ENCODE data around the gene PPP4R3A. TPM values are rescaled to one million over a fixed set of nuclear protein-coding genes. Genes with fewer than 3 reads are reported as not detected.
"Not testable (repeated sequence)": the region's sequence is repeated elsewhere in the genome, so short reads cannot be mapped to it uniquely, and the experiment has no call there.

Gene PPP4R3A

DNA sequence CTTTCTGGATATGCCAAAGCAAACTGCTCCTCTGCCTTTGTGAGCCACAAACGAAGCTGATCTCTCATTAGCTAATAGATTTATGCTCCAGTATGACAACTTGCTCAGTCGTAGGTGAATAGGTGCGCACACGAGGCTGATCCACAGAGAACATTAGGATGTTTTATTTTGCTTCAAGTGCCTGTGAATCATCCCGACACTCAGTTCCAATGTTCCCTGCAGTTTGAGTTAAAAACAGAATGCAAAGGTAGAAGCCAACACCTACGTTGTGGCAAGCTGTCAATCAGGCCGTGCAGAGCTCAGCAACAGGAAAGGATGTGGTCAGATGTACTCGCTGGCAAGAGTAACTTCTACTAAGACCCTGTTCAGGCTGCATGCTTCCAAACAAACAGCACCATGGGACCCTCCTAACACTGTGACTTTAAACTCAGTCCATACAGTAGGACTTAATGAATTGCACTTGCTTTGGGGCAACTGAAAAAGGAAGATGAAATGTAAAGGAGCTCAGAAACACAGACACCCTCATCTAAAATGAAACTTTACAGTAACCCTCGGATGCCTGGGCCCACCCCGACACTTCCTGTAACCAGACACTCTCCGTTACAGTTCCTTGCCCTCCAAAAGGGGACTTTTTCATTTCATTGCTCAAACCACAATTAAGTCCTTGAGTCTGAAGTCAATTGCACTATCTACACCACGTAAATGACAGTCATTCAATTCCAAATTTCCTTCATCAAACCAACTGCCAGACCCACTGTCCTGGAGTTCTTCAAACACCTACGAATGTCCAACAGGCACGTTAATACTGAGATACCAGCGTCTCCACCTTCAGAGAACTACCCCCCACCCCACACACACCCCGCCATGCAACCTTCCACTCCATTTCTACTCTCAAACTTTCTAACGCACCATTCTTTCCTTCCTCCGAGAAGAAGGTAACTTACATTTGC, 94.0 kb downstream of the PPP4R3A start:
- Histone ChIP-seq H3K4me1 (ENCODE audit: control insufficient read depth, insufficient read depth, low read length) (peaks cover 9% of the 10 kb centered on the region), H3K4me2 (ENCODE audit: low read length) (no peak overlapping the region), H3K9me3 (replicated peaks; ENCODE audit: low read length) (no peaks in the 10 kb centered on the region), H3K4me3 (ENCODE audit: low read length) (no peak overlapping the region), H3K36me3 (ENCODE audit: insufficient read depth, low read length) (no peaks in the 10 kb centered on the region), H3K9ac (ENCODE audit: low read depth, low read length) (no peak overlapping the region), H3K27me3 (ENCODE audit: control insufficient read depth, insufficient read depth, low read length) (peaks cover 19% of the 10 kb centered on the region)

DNA sequence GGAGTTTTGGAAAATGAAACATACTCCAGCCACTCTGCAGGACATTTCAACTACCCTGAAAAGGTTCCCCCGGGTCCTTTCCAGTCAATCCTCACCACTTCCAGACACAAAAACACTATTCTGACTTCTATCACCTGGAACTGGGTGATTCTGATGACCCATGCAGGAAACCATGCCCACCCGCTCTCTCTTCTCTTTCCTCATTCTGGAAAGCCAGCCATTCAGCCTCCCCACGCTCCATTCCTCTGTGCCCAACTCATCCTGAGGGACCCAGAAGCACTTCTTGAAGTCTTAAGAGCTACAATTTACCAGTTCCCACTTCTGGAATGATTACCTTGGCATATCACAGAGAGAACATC, 95.7 kb downstream of the PPP4R3A start:
- Histone ChIP-seq H3K36me3 (ENCODE audit: insufficient read depth, low read length) (no peaks in the 10 kb centered on the region), H3K4me3 (ENCODE audit: low read length) (no peak overlapping the region), H3K9me3 (replicated peaks; ENCODE audit: low read length) (no peaks in the 10 kb centered on the region), H3K4me1 (ENCODE audit: control insufficient read depth, insufficient read depth, low read length) (peaks cover 9% of the 10 kb centered on the region), H3K9ac (ENCODE audit: low read depth, low read length) (no peak overlapping the region), H3K27me3 (ENCODE audit: control insufficient read depth, insufficient read depth, low read length) (peaks cover 23% of the 10 kb centered on the region), H3K4me2 (ENCODE audit: low read length) (no peak overlapping the region)

DNA sequence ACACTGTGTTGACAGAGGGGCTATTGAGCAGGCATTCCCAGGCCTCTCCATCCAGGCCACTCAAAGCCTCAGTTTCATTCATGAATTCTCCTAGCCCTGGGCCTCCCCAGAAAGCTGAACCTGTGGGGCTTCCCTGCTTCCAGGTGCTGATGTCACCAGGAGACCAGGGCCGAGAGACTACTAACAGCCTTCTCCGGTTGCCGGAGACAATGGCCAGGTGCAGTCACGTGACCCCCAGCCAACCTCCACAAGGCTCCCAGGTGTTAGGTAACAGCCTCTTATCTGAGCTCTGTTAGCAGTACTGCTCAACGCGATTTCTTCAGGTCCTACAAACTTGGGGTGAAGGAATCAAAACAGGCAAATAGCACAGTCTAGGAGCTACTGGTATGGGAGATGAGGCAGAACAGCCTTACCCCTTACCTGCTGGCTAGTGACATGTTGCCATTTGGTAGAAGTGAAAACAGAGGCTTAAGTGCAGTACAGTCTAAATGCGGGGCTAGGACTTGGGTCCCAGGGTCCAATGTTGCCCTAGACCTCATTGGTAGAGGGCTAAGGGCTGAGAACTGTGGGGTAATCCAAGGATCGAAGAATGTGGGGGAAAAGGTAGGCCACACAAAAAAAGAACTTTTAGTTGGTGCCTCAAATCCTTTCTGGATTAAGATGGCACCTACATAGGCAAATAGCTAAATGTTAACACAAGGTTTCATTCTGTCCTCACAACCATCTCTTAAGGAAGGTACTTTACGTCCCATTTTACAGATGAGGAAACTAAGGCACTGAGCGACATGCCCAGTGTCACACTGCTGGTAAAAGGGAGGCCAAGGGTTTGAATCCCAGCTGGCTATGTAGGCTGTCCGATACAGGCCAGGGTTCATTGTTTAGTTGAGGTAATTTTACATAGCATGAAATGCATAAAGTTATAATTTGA, 96.3 kb downstream of the PPP4R3A start:
- peaks cover 23% of the 10 kb centered on the region for H3K27me3 ChIP-seq (ENCODE audit: control insufficient read depth, insufficient read depth, low read length)
- H3K36me3 ChIP-seq (ENCODE audit: insufficient read depth, low read length), result no peaks in the 10 kb centered on the region
- no peak overlapping the region for H3K4me2 ChIP-seq (ENCODE audit: low read length)
- H3K4me1 ChIP-seq (ENCODE audit: control insufficient read depth, insufficient read depth, low read length), result peaks cover 9% of the 10 kb centered on the region
- no peak overlapping the region for H3K9ac ChIP-seq (ENCODE audit: low read depth, low read length)
- H3K9me3 ChIP-seq (replicated peaks; ENCODE audit: low read length), result no peaks in the 10 kb centered on the region
- H3K4me3 ChIP-seq (ENCODE audit: low read length), result no peak overlapping the region

DNA sequence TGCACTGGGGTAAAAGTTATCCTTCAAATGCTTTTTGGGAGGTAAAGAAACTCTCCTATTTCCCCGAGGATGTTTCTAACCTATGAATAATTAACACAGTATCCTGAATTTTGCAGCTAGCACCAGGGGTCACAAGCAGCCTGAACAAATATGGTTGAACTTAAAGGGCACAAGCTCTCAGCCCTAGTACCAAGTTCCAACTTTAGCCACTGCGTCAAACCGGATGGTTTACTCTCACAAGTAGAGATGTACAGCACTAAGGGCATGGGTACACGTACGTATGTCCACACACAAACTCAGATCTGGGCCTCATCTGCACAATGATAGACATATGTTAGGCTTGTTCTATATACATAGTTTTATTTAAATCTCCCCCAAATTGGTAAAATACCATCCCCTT, 97.2 kb downstream of the PPP4R3A start:
- Histone ChIP-seq H3K27me3 (ENCODE audit: control insufficient read depth, insufficient read depth, low read length) (peaks cover 23% of the 10 kb centered on the region), H3K9ac (ENCODE audit: low read depth, low read length) (no peak overlapping the region), H3K9me3 (replicated peaks; ENCODE audit: low read length) (no peaks in the 10 kb centered on the region), H3K4me3 (ENCODE audit: low read length) (no peak overlapping the region), H3K4me2 (ENCODE audit: low read length) (no peak overlapping the region), H3K36me3 (ENCODE audit: insufficient read depth, low read length) (no peaks in the 10 kb centered on the region), H3K4me1 (ENCODE audit: control insufficient read depth, insufficient read depth, low read length) (peaks cover 1% of the 10 kb centered on the region)

DNA sequence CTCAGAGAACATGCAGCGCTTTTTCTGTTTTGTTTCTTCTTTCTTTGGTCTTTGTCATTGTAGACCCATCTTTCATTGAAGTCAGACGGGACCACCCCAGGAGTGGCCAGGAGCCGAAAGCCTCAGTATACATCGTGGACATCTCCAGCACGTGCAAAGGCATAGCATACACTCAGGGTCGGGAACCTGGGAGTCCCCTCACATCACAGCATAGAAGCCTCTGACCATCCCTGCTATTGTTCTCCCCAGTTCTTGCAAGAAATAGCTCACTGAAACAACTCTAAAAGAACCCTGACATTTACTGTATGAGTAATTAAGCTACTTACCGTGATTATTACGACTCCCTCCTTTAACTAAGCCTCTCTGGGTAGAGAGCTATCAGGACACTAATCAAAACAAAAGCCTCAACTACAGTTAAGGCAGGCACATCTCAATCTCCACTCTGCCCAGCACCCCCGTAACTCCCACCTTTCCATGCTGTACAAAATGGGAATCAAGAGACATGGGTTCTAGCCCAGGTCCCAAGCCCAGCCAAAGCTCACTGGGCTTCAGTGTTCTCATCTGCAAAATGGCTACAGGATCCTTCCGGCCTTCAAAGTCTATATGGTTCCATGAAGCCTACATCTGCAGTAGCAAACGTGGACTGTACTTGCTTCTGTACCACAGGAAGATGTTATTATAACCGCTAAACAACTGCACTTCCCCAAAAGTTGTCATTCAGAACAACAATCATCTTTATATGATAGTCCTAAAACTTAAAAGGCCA, 99.2 kb downstream of the PPP4R3A start:
- Histone ChIP-seq H3K27me3 (ENCODE audit: control insufficient read depth, insufficient read depth, low read length) (peaks cover 8% of the 10 kb centered on the region), H3K36me3 (ENCODE audit: insufficient read depth, low read length) (no peaks in the 10 kb centered on the region), H3K9ac (ENCODE audit: low read depth, low read length) (no peak overlapping the region), H3K4me1 (ENCODE audit: control insufficient read depth, insufficient read depth, low read length) (no peaks in the 10 kb centered on the region), H3K9me3 (replicated peaks; ENCODE audit: low read length) (no peaks in the 10 kb centered on the region), H3K4me2 (ENCODE audit: low read length) (no peak overlapping the region), H3K4me3 (ENCODE audit: low read length) (no peak overlapping the region)

DNA sequence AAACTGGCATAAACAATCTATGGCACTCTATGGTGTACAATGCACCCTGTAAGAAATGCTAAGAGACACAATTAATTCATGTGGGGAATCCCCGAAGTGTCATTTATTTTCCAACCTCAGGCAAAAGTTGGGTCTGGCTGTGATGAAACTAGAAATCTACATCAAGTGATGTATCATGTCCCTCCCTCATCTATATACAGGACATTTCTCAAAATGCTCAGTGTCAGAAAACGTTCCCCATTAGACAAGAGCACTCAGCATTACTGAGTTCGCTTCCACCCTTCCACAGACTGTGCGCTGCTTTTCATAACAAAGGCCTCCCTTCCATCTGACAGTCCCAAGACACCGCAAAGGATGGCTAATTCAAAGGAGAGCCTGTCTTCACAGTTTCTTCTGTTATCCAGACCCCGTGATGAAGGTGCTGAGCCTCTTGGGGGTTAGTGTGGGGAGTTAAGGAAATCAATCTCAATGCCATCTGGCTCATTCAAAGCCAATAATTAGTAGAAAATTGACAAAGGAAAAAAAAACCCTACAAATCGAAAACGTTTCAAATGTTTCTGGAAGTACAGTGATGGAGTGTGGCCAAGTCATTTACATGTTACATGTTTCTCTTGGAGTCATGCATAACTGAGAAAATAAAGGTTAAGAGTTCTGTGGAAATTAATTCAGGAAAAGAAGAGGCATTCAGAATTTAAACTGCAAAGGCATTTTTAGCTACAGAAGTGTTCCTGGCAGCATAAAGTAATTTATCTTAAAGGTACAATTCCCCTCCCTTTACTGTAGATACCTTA, 100.0 kb downstream of the PPP4R3A start:
- Histone ChIP-seq H3K27me3 (ENCODE audit: control insufficient read depth, insufficient read depth, low read length) (peaks cover 8% of the 10 kb centered on the region), H3K4me2 (ENCODE audit: low read length) (no peak overlapping the region), H3K4me3 (ENCODE audit: low read length) (no peak overlapping the region), H3K4me1 (ENCODE audit: control insufficient read depth, insufficient read depth, low read length) (no peaks in the 10 kb centered on the region), H3K36me3 (ENCODE audit: insufficient read depth, low read length) (no peaks in the 10 kb centered on the region), H3K9ac (ENCODE audit: low read depth, low read length) (no peak overlapping the region), H3K9me3 (replicated peaks; ENCODE audit: low read length) (no peaks in the 10 kb centered on the region)

DNA sequence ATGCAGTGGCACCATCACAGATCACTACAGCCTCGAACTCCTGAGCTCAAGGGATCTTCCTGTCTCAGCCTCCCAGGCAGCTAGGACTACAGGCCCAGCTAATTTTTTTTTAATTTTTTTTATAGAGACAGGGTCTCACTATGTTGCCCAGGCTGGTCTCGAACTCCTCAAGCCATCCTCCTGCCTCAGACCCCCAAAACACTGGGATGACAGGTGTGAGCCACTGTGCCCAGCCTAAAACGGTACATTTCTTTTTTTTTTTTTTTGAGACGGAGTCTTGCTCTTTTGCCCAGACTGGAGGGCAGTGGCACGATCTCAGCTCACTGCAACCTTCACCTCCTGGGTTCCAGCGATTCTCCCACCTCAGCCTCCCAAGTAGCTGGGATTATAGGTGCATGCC, 100.9 kb downstream of the PPP4R3A start:
- H3K4me1 ChIP-seq (ENCODE audit: control insufficient read depth, insufficient read depth, low read length); H3K36me3 ChIP-seq (ENCODE audit: insufficient read depth, low read length); H3K4me3 ChIP-seq (ENCODE audit: low read length); H3K9ac ChIP-seq (ENCODE audit: low read depth, low read length); H3K27me3 ChIP-seq (ENCODE audit: control insufficient read depth, insufficient read depth, low read length); H3K9me3 ChIP-seq (replicated peaks; ENCODE audit: low read length); H3K4me2 ChIP-seq (ENCODE audit: low read length): not testable (repeated sequence)

Small RNAs within 50 kb of the gene (small RNA-seq; reads per million reads assigned to genes)
- not detected for gene AL133373.1

All from skeletal muscle satellite cell (primary cell).